ENCODE data around the gene KPNB1. TPM values are rescaled to one million over a fixed set of nuclear protein-coding genes. Genes with fewer than 3 reads are reported as not detected.

KPNB1 gene
- total RNA-seq, 2 donors from 2014 or later: 560 to 601 TPM

DNA sequence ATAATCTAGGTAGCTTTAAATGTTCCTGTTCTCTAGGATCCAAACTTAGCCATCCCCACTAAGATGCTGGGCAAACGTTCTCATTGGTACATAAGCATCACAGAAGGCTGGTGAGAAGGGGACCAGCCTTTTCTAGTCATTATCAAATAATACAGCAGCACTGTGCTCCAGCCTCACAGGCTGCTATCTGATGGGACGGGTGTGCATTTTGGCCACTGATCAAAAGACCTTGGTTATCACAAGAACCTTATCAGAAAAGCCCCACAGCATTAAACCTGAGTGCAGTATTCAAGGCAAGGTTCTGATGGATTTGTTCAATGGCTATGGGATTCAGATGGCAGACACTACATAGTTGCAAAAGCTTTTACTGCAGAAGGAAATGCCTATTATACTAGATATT is 19.1 kb upstream of the KPNB1 start:
- no peaks in the 10 kb centered on the region for H3K9me3 Mint-ChIP-seq
- no peaks in the 10 kb centered on the region for H3K36me3 Mint-ChIP-seq
- no peak overlapping the region for H3K27ac Mint-ChIP-seq
- DNase-seq (ENCODE audit: low spot score in 2 of 2) (no peak), ATAC-seq (no peak)

DNA sequence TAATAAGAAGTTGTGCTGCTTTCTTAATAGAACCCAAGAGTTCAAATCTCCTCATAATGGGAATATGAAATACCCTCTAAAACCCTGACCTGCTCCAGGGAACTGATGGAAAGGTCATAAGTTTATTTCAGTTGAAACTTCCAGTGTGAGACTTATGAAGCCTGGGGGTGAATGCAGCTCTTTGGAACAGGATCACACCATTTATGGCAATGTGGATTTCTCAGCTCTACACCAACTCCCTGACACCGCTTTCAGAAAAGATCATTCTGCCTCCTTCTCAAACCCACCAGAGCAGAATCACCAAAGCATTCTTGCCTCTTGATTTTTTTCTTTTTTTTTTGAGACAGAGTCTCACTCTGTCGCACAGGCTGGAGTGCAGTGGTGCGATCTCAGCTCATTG is 16.7 kb upstream of the KPNB1 start:
- no peak for DNase-seq (ENCODE audit: low spot score in 2 of 2)
- ATAC-seq: no peak
- Mint-ChIP-seq H3K36me3 (peaks cover 0 to 4% of the 10 kb centered on the region in 2 donors), H3K27ac (no peak overlapping the region), H3K9me3 (no peaks in the 10 kb centered on the region)

DNA sequence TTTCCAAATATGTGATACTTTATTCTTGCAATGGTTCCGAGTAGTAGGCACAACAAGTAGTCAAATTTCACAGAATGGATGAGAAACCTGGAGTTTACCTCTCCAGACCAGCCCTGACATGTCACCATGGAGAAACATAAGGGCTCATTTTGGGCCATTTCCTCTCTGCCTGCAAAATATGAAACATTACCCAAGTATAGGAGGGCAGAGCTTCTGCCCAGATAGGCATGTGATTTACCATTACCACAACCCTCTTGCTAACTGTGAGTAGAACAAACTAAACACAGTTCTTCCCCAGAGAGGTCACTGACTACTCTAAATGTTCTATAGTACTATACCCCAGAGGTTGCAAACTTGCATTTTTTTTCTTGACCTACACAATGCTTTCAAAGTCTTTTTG is 15.7 kb upstream of the KPNB1 start:
- no peak overlapping the region for H3K27ac Mint-ChIP-seq
- peaks cover 0 to 4% of the 10 kb centered on the region in 2 donors for H3K36me3 Mint-ChIP-seq
- H3K9me3 Mint-ChIP-seq: no peaks in the 10 kb centered on the region
- ATAC-seq (no peak), DNase-seq (ENCODE audit: low spot score in 2 of 2) (no peak)

- Mint-ChIP-seq H3K36me3 (peaks cover 0 to 4% of the 10 kb centered on the region in 2 donors), H3K9me3 (no peaks in the 10 kb centered on the region), H3K27ac (no peak overlapping the region)
- DNase-seq (ENCODE audit: low spot score in 2 of 2) (no peak), ATAC-seq (no peak)
Measured at GRCh38 chr17:47634870-47635269, 14.8 kb upstream of the KPNB1 start.

GRCh38 chr17:47635734-47636133 is 14.0 kb upstream of the KPNB1 start:
- Mint-ChIP-seq H3K36me3 (peaks cover 0 to 4% of the 10 kb centered on the region in 2 donors), H3K9me3 (no peaks in the 10 kb centered on the region), H3K27ac (no peak overlapping the region)
- ATAC-seq (no peak), DNase-seq (ENCODE audit: low spot score in 2 of 2) (no peak)

DNA sequence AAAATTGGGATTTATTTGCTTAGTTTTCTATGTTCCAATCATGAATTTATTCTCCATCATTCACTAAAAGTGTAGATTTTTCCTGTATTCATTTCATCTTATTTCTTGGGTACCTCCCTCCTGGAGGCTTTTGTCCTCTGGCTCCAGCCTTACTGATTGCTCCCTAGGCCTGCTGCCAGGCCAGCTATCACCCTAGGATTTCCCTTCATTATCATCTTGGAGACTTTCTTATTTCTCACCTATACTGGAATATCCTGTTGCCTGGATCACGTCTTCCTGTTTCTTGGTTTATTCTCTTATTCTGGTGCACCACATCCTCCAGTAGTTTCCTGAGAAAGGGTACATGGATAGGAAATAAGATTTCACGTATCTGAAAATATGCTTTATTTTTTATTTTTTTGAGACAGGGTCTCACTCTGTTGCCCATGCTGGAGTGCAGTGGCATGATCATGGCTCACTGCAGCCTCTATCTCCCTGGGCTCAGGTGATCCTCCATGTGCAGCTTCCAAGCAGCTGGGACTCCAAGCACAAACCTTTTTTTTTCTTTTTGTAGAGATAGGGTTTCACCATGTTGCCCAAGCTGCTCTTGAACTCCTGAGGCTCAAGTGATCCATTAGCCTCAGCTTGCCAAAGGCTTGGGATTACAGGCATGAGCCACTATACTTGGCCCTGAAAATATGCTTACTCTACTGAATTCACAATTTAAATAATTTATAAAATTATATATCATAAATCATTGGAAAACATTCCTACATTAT is 13.3 kb upstream of the KPNB1 start:
- H3K9me3 Mint-ChIP-seq: no peaks in the 10 kb centered on the region
- ATAC-seq (no peak), DNase-seq (ENCODE audit: low spot score in 2 of 2) (no peak)
- peak overlapping the region in 1 of 2 donors; percentile 15 for H3K27ac Mint-ChIP-seq
- H3K36me3 Mint-ChIP-seq: peaks cover 0 to 4% of the 10 kb centered on the region in 2 donors

DNA sequence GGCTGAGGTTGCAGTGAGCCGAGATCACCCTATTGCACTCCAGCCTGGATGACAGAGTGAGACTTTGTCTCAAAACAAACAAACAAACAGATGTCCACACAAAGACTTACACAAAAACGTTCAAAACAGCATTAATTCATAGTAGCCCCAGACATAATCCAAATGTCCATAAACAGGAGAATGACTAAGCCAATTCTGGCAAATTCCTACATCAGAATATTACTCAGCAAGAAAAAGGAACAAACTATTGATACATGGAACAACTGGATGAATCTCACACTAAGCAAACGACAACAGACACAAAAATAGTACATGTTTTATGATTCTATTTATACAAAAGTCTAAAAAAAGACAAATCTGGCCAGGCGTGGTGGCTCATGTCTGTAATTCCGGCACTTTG is 10.8 kb upstream of the KPNB1 start:
- Mint-ChIP-seq H3K27ac (peak overlapping the region in 1 of 2 donors; percentile 49), H3K9me3 (no peaks in the 10 kb centered on the region), H3K36me3 (peaks cover 0 to 4% of the 10 kb centered on the region in 2 donors)
- no peak for DNase-seq (ENCODE audit: low spot score in 2 of 2)
- ATAC-seq: no peak

DNA sequence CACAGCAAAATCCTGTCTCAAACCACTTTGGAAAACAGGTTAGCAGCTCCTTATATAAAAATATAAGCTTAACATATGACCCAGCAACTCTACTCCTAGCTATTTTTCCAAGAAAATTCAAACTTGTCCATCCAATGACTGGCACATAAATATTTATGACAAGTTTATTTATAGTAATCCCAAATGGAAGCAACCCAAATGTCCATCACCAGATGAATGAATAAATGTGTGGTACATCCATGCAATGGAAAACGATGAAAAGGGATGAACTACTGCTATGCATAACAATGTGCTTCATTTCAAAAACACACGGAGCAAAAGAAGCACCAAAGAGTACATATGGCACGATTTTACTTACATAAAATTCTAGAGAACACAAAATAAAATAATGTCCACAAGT is 9.6 kb upstream of the KPNB1 start:
- DNase-seq (ENCODE audit: low spot score in 2 of 2) (no peak), ATAC-seq (no peak)
- Mint-ChIP-seq H3K36me3 (peaks cover 0 to 4% of the 10 kb centered on the region in 2 donors), H3K27ac (no peak overlapping the region), H3K9me3 (no peaks in the 10 kb centered on the region)

GRCh38 chr17:47641202-47641601 is 8.5 kb upstream of the KPNB1 start:
- ATAC-seq: no peak
- H3K36me3 Mint-ChIP-seq: peaks cover 0 to 4% of the 10 kb centered on the region in 2 donors
- no peaks in the 10 kb centered on the region for H3K9me3 Mint-ChIP-seq
- no peak for DNase-seq (ENCODE audit: low spot score in 2 of 2)
- H3K27ac Mint-ChIP-seq: no peak overlapping the region

GRCh38 chr17:47643116-47643515 is 6.6 kb upstream of the KPNB1 start:
- no peaks in the 10 kb centered on the region for H3K9me3 Mint-ChIP-seq
- DNase-seq (ENCODE audit: low spot score in 2 of 2) (no peak), ATAC-seq (no peak)
- H3K36me3 Mint-ChIP-seq: no peaks in the 10 kb centered on the region
- H3K27ac Mint-ChIP-seq: no peak overlapping the region

GRCh38 chr17:47644324-47644723 is 5.4 kb upstream of the KPNB1 start:
- H3K9me3 Mint-ChIP-seq: no peaks in the 10 kb centered on the region

GRCh38 chr17:47649972-47650524 is 329 bp downstream of the KPNB1 start:
- peak overlapping the region; percentile 92 to 97 for H3K27ac Mint-ChIP-seq
- DNase-seq (ENCODE audit: low spot score in 2 of 2) (no peak), ATAC-seq (peak; percentile 1 to 4)
- no peaks in the 10 kb centered on the region for H3K9me3 Mint-ChIP-seq
- peaks cover 29 to 55% of the 10 kb centered on the region in 2 donors for H3K36me3 Mint-ChIP-seq

More at GRCh38 chr17:47644324-47644723, 5.4 kb upstream of the KPNB1 start:
- DNase-seq (ENCODE audit: low spot score in 2 of 2) (no peak), ATAC-seq (no peak)
- Mint-ChIP-seq H3K36me3 (peaks cover 0 to 11% of the 10 kb centered on the region in 2 donors), H3K27ac (no peak overlapping the region)

DNA sequence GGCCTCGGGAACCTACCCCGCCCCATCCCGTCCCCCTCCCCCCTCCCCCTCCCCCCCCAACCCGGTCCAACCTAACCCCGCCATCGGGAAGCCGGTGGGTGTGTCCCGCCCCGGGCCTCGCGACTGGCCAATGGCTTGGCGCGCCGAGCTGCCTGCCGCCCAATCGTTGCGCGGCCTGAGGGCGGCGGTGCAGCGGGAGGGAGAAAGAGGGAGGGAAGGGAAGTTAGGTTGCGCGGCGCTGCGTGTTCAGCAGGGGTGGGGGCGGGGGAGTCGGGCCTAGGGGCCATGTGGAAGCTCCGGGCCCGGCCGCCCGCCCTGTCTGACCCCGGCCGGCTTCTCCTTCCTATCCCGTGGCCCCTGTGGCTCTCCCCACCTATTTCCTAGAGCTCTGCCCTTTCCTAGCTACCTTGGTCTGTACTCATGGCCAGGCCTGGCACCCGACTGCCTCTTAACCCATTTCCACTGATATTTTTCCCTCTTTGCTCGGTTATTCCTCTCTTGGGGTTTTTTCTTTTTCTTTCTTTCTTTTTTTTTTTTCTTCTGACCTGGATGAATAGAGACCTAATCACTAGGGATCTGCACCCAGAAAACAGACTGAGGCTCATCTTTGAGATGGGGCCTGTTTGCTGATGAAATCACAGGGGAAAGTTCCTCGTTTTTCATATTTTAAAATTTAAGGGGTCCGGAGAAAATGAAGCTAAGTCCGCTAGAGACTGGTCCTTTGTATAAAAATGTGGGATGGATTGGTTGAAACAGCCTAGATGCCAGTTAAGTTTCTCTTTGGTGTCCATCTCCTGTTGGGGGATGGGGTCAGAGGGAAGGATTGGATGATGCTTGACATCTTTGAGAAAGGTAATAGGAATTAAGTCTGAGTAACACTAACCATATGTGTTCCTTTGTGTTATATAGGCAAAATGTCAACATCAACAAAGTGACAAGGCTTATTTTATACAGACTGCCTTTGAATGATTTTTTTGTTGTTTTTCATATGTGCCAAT is 1.1 kb downstream of the KPNB1 start:
- DNase-seq (ENCODE audit: low spot score in 2 of 2) (peak; percentile 94 to 96), ATAC-seq (peak; percentile 56 to 60)
- Mint-ChIP-seq H3K27ac (peak overlapping the region; percentile 86 to 98), H3K9me3 (no peaks in the 10 kb centered on the region), H3K36me3 (peaks cover 29 to 62% of the 10 kb centered on the region in 2 donors)

DNA sequence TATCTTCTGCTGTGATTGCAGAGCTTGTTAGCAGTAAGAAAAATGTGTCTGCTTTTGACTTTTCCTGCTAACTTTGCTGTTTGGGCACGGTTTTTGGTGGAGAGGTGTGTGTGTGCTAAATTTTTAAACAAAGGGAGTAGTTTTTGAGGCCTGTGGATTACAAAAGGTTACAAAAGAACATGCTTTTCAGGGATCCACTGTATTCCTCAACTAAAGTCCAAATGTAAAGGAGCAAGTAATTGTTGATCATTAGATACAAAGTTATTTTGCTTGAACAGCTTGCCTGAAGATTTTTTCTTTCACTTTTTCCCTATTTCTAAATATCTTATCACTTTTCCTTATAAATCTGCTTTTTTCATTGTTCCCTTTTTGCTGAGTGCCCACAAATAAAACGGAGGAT is 2.0 kb downstream of the KPNB1 start:
- H3K36me3 Mint-ChIP-seq: peaks cover 29 to 68% of the 10 kb centered on the region in 2 donors
- ATAC-seq (no peak), DNase-seq (ENCODE audit: low spot score in 2 of 2) (no peak)
- H3K9me3 Mint-ChIP-seq: no peaks in the 10 kb centered on the region
- peak overlapping the region in 1 of 2 donors; percentile 98 for H3K27ac Mint-ChIP-seq

DNA sequence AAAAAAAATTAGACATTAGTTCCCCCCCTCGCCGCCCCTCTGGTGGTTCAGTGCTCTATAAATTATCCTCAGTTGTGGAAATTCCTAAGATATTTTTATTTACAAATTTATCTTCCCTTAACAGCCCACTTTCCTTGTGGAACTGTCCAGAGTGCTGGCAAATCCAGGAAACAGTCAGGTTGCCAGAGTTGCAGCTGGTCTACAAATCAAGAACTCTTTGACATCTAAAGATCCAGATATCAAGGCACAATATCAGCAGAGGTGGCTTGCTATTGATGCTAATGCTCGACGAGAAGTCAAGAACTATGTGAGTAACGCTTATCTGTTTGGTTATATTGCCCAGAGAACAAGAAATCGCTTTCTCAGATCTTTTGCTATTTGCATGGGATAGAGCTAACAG is 2.9 kb downstream of the KPNB1 start:
- peaks cover 33 to 77% of the 10 kb centered on the region in 2 donors for H3K36me3 Mint-ChIP-seq
- no peaks in the 10 kb centered on the region for H3K9me3 Mint-ChIP-seq
- no peak for ATAC-seq
- DNase-seq (ENCODE audit: low spot score in 2 of 2): no peak
- peak overlapping the region; percentile 57 to 69 for H3K27ac Mint-ChIP-seq

GRCh38 chr17:47653442-47653841 is 3.7 kb downstream of the KPNB1 start:
- ATAC-seq: no peak
- Mint-ChIP-seq H3K36me3 (peaks cover 38 to 81% of the 10 kb centered on the region in 2 donors), H3K9me3 (no peaks in the 10 kb centered on the region)

DNA sequence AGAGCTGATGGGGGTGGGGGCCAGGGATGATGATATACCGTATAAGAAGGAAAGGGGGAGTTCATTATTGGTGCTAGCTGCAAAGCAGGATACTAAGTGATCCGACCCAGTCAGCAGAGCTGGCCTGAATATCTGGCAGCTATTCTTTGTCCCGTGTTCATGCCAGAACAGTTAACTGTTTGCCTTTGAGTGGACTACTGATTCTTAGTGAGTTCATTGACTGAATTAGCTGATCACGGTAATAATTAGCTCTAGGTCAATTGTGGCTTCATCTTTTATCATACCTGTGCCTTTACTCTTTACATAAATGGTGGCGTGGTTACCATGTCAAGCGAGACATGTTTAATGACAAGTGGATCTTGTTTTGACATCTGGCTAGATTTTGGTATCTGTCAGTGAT is 5.3 kb downstream of the KPNB1 start:
- Mint-ChIP-seq H3K36me3 (peaks cover 43 to 78% of the 10 kb centered on the region in 2 donors), H3K27ac (peak overlapping the region; percentile 23 to 71), H3K9me3 (no peaks in the 10 kb centered on the region)
- ATAC-seq (no peak), DNase-seq (ENCODE audit: low spot score in 2 of 2) (no peak)

More at GRCh38 chr17:47653442-47653841, 3.7 kb downstream of the KPNB1 start:
- H3K27ac Mint-ChIP-seq: peak overlapping the region; percentile 37 to 69
- no peak for DNase-seq (ENCODE audit: low spot score in 2 of 2)

All from activated naive CD4-positive, alpha-beta T cell treated with anti-CD3 and anti-CD28 coated beads, Interleukin-2, amount 50 U/mL, for 72 hours (primary cell).